Testis (tissue), 2 donors: ENCODE results near the gene CD151.

Experiments used
- POLR2A ChIP-seq: fragments of 450-650 bp; IDR thresholded peaks from one replicate; pipeline ENCODE4 v1.6.1; 2017; ENCODE audit warnings: antibody characterized with exemption, mild to moderate bottlenecking, moderate library complexity
- TF ChIP-seq, protein P1 (sequence below), 3 experiments: fragments of 450-650 bp in 2 of 3; fragments of 200-600 bp in 1 of 3; sonication (generic) in 1 of 3; IDR thresholded peaks; one replicate each; pipeline ENCODE4 v1.5.1; 2016 to 2019; ENCODE audit warnings: antibody characterized with exemption in 3 of 3, mild to moderate bottlenecking in 2 of 3, moderate library complexity in 1 of 3

- TF ChIP-seq, protein P1, sequence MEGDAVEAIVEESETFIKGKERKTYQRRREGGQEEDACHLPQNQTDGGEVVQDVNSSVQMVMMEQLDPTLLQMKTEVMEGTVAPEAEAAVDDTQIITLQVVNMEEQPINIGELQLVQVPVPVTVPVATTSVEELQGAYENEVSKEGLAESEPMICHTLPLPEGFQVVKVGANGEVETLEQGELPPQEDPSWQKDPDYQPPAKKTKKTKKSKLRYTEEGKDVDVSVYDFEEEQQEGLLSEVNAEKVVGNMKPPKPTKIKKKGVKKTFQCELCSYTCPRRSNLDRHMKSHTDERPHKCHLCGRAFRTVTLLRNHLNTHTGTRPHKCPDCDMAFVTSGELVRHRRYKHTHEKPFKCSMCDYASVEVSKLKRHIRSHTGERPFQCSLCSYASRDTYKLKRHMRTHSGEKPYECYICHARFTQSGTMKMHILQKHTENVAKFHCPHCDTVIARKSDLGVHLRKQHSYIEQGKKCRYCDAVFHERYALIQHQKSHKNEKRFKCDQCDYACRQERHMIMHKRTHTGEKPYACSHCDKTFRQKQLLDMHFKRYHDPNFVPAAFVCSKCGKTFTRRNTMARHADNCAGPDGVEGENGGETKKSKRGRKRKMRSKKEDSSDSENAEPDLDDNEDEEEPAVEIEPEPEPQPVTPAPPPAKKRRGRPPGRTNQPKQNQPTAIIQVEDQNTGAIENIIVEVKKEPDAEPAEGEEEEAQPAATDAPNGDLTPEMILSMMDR (IDR thresholded peaks at IDR 0.05): no peak
- TF ChIP-seq POLR2A: no peak
These were observed 45.6 kb upstream of the CD151 start for GRCh38 chr11:787084-787675.
